Gastrocnemius medialis (tissue), 4 donors: ENCODE results near the gene EDC4. TPM values are rescaled to one million over a fixed set of nuclear protein-coding genes. Genes with fewer than 3 reads are reported as not detected.

Experiments
- ATAC-seq, 2 donors: fragments of 150-250 bp; one replicate each; pipeline ENCODE4 v1.9.1; 2016
- DNase-seq, 2 donors: peaks; one replicate each; pipeline ENCODE4 v3.0.0-alpha.2; 2019
- H3K27ac ChIP-seq, 4 donors: fragments of 200-600 bp; sonication (generic); 1 replicate in 1 of 4; 2 replicates in 3 of 4; pipeline ENCODE4 v1.5.1; 2016 to 2018; ENCODE audit warnings: mild to moderate bottlenecking in 2 of 4, moderate library complexity in 1 of 4
- H3K27me3 ChIP-seq, 3 donors: fragments of 200-600 bp; sonication (generic) in 2 of 3; 1 replicate in 1 of 3; 2 replicates in 2 of 3; pipeline versions ENCODE4 v1.5.1 to v1.6.0; 2016 to 2019; ENCODE audit warnings: mild to moderate bottlenecking in 1 of 3, moderate library complexity in 1 of 3
- H3K36me3 ChIP-seq, 2 donors: fragments of 200-600 bp; sonication (generic) in 1 of 2; one replicate each; pipeline ENCODE4 v1.5.1; 2017 to 2018
- H3K4me1 ChIP-seq, 2 donors: fragments of 200-600 bp; sonication (generic) in 1 of 2; one replicate each; pipeline ENCODE4 v1.5.1; 2016 to 2017; ENCODE audit warnings: mild to moderate bottlenecking in 2 of 2
- H3K4me3 ChIP-seq, 4 donors: fragments of 200-600 bp; sonication (generic) in 3 of 4; 1 replicate in 1 of 4; 2 replicates in 3 of 4; pipeline ENCODE4 v1.5.1; 2016 to 2019; ENCODE audit warnings: mild to moderate bottlenecking in 2 of 4
- H3K9me3 ChIP-seq, 3 donors: fragments of 200-600 bp; sonication (generic) in 2 of 3; 1 replicate in 1 of 3; 2 replicates in 2 of 3; pipeline ENCODE4 v1.5.1; 2016 to 2019
- POLR2A ChIP-seq, 2 donors: fragments of 450-650 bp; IDR thresholded peaks; one replicate each; pipeline ENCODE4 v1.6.1; 2017; ENCODE audit warnings: antibody characterized with exemption in 2 of 2, mild to moderate bottlenecking in 2 of 2, moderate library complexity in 2 of 2
- in situ Hi-C, 4 donors: fragments of 200-750 bp; cut with MboI; loops; one replicate each; pipeline versions ENCODE4 v1.15.0 to v1.8.0; 2017; ENCODE audit warnings: low sequenced_read_pairs in 4 of 4
- intact Hi-C: fragments of 100-400 bp; cut with DNase I; formaldehyde crosslinking; loops from one replicate; pipeline ENCODE4 v1.15.1; 2023; ENCODE audit warnings: low total_unique reads
- total RNA-seq, 4 donors: library from RNA; depleted of rRNA; stranded (reverse); fragments of >200 nt; gene quantifications; one replicate each; pipeline versions ENCODE4 v1.1.0 to v1.2.3, GENCODE V29; 2016
- TF ChIP-seq, protein P1 (sequence below), 5 experiments: fragments of 450-650 bp in 3 of 5; fragments of 200-600 bp in 2 of 5; sonication (generic) in 2 of 5; IDR thresholded peaks in 4 of 5; conservative IDR thresholded peaks in 1 of 5; 1 replicate in 4 of 5; 2 replicates in 1 of 5; pipeline ENCODE4 v1.5.1; 2016 to 2019; ENCODE audit warnings: antibody characterized with exemption in 5 of 5, mild to moderate bottlenecking in 3 of 5, moderate library complexity in 3 of 5

Gene EDC4
- total RNA-seq, 4 donors from 2014 or later: 27.5 to 58.9 (median 48.5) TPM

DNA sequence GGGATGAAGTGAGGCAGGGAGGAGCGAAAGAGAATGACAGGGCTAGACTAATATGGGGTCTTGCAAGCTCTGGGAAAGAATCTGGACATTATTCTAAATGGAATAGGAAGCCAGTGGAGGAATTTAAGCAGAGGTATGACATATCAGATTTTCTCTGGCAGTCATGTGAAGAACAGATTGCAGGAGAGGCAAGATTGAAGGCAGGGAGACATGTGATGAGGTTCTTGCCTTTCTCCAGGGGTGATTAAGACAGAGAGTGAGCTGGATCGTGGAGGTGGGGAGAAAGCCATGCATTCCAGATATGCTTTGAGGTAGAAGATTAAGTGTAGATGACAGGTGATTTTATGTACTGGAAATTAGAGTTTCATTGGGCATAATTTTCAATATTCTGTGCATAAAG lies 35.0 kb upstream of the EDC4 start:
- TF ChIP-seq, protein P1, sequence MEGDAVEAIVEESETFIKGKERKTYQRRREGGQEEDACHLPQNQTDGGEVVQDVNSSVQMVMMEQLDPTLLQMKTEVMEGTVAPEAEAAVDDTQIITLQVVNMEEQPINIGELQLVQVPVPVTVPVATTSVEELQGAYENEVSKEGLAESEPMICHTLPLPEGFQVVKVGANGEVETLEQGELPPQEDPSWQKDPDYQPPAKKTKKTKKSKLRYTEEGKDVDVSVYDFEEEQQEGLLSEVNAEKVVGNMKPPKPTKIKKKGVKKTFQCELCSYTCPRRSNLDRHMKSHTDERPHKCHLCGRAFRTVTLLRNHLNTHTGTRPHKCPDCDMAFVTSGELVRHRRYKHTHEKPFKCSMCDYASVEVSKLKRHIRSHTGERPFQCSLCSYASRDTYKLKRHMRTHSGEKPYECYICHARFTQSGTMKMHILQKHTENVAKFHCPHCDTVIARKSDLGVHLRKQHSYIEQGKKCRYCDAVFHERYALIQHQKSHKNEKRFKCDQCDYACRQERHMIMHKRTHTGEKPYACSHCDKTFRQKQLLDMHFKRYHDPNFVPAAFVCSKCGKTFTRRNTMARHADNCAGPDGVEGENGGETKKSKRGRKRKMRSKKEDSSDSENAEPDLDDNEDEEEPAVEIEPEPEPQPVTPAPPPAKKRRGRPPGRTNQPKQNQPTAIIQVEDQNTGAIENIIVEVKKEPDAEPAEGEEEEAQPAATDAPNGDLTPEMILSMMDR (IDR thresholded peaks at IDR 0.05 in 4 of 5, conservative IDR thresholded peaks at IDR 0.05 in 1 of 5): no peak
- no peak for TF ChIP-seq POLR2A (IDR thresholded peaks at IDR 0.05)
- DNase-seq: no peak
- H3K27ac ChIP-seq: no peak overlapping the region
- no peaks in the 10 kb centered on the region for H3K9me3 ChIP-seq
- H3K36me3 ChIP-seq: no peaks in the 10 kb centered on the region
- intact Hi-C loops (no loop called here), in situ Hi-C loops (no loop called here)
- ATAC-seq: no peak
- H3K4me3 ChIP-seq: no peak overlapping the region
- no peaks in the 10 kb centered on the region for H3K27me3 ChIP-seq
- peaks cover 16 to 21% of the 10 kb centered on the region in 2 donors for H3K4me1 ChIP-seq

DNA sequence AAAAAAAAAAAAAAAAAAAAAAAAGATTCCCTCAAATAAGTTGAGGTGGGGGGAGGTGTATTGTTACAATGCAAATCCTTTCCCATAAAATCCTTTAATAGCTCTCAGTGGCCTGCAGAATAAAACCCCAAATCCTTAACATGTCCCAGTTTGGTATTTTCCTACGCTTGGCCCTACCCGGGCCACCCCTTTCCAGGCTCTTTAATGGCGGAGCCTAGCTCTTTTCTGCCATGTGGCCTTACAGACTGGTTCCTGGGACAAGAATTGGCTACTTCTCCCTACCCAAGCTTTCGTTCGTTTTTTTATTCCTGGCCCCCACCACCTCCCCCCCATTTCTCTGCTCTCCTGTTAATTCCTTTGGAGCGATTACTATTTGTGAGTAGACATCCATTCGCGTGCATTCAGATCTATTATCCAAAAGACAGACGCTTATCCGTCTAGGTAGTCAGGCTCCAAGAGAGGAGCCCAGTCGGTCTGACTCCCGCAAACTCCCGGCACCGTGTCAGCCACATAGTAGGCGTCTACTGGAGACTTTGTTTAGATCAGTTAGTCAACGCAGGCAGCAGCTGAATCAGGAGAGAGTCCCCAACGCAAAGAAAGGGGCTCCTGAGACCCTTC lies 31.5 kb upstream of the EDC4 start:
- TF ChIP-seq, protein P1 (IDR thresholded peaks at IDR 0.05 in 4 of 5, conservative IDR thresholded peaks at IDR 0.05 in 1 of 5): no peak
- H3K4me3 ChIP-seq: peak overlapping the region; percentile 76 to 95 (median 78)
- H3K9me3 ChIP-seq: no peaks in the 10 kb centered on the region
- in situ Hi-C loops (no loop called here), intact Hi-C loops (loop anchor here (5.0 to 10.0 kb wide), 2 partner anchors 86 to 277 kb away; partner anchors contain the start of gene CTCF)
- peak overlapping the region; percentile 98 to 100 (median 99) for H3K27ac ChIP-seq
- H3K4me1 ChIP-seq: peaks cover 39 to 43% of the 10 kb centered on the region in 2 donors
- ATAC-seq: peak; percentile 6 to 13
- H3K27me3 ChIP-seq: no peaks in the 10 kb centered on the region
- DNase-seq: no peak
- no peaks in the 10 kb centered on the region for H3K36me3 ChIP-seq

DNA sequence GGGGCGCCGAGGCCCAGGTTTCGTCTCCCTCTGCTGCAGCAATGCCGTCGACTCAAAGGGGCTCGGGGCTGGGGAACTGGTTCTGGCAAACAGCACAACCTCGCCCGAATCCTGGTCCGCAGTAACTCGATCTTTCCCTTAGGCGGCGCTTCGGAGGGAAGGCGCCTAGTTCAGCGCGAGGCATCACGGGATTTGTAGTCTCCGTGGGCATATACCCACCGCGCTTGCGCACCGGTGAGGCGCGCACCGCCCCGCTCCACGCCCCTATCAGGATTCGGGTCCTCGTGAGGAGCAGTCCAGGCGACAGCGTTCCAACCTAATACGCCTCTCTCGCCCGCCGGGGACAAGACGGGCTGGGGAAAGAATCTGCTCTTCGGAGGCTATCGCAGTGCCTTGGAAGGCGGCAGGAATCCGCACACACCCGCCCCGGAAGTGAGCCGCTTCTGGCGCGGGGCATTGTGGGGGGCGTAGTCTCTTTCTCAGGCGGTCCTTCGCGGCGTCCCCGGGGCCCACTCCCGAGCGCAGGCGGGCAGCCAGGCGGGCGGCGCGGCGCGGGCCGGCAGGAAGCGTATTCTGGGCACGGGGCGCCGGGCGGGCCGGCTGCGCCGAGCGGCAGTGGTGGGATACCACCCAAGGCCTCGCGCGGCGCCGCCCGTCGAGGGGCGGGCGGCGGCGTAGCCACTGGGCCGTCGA lies 30.9 kb upstream of the EDC4 start, which contains the start of gene THAP11:
Gene THAP11 (plus strand): TSS at position 505 of the 693 bp plus-strand sequence. CDS start 235 bp downstream, outside the sequence.
- H3K36me3 ChIP-seq: no peaks in the 10 kb centered on the region
- in situ Hi-C loops (no loop called here), intact Hi-C loops (loop anchor here (1.0 to 10.0 kb wide), 3 partner anchors 21 to 277 kb away; partner anchors contain the start of gene CTCF)
- peak; percentile 86 to 87 for TF ChIP-seq POLR2A (IDR thresholded peaks at IDR 0.05)
- TF ChIP-seq, protein P1 (IDR thresholded peaks at IDR 0.05 in 4 of 5, conservative IDR thresholded peaks at IDR 0.05 in 1 of 5): peak; percentile 76 to 91 (median 89)
- peak; percentile 77 to 82 for ATAC-seq
- H3K4me3 ChIP-seq: peak within 1 kb of the TSS; percentile 76 to 95 (median 78)
- H3K4me1 ChIP-seq: peaks cover 39 to 43% of the 10 kb centered on the region in 2 donors
- no peaks in the 10 kb centered on the region for H3K9me3 ChIP-seq
- no peaks in the 10 kb centered on the region for H3K27me3 ChIP-seq
- DNase-seq: peak; percentile 91 to 92
- H3K27ac ChIP-seq: peak within 1 kb of the TSS; percentile 98 to 100 (median 99)

DNA sequence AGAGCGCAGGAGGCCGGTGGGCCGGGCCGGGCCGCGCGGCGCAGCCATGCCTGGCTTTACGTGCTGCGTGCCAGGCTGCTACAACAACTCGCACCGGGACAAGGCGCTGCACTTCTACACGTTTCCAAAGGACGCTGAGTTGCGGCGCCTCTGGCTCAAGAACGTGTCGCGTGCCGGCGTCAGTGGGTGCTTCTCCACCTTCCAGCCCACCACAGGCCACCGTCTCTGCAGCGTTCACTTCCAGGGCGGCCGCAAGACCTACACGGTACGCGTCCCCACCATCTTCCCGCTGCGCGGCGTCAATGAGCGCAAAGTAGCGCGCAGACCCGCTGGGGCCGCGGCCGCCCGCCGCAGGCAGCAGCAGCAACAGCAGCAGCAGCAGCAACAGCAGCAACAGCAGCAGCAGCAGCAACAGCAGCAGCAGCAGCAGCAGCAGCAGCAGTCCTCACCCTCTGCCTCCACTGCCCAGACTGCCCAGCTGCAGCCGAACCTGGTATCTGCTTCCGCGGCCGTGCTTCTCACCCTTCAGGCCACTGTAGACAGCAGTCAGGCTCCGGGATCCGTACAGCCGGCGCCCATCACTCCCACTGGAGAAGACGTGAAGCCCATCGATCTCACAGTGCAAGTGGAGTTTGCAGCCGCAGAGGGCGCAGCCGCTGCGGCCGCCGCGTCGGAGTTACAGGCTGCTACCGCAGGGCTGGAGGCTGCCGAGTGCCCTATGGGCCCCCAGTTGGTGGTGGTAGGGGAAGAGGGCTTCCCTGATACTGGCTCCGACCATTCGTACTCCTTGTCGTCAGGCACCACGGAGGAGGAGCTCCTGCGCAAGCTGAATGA lies 30.1 kb upstream of the EDC4 start:
- in situ Hi-C loops: no loop called here
- H3K4me1 ChIP-seq: peaks cover 40 to 48% of the 10 kb centered on the region in 2 donors
- TF ChIP-seq POLR2A (IDR thresholded peaks at IDR 0.05): peak in 1 of 2 donors; percentile 23
- TF ChIP-seq, protein P1 (IDR thresholded peaks at IDR 0.05 in 4 of 5, conservative IDR thresholded peaks at IDR 0.05 in 1 of 5): no peak

More for the DNA sequence above, 30.1 kb upstream of the EDC4 start:
- no peaks in the 10 kb centered on the region for H3K27me3 ChIP-seq
- DNase-seq (peak; percentile 24 to 56), ATAC-seq (peak; percentile 20 to 24)
- H3K27ac ChIP-seq: peak overlapping the region; percentile 98 to 100 (median 99)
- intact Hi-C loops: loop anchor here (1.0 to 10.0 kb wide), 3 partner anchors 21 to 278 kb away; partner anchors contain the start of gene CTCF
- H3K36me3 ChIP-seq: no peaks in the 10 kb centered on the region
- H3K4me3 ChIP-seq: peak overlapping the region; percentile 76 to 95 (median 78)
- no peaks in the 10 kb centered on the region for H3K9me3 ChIP-seq
